Activated naive CD4-positive, alpha-beta T cell treated with anti-CD3 and anti-CD28 coated beads, Interleukin-2, amount 50 U/mL, for 72 hours (primary cell): ENCODE data around the gene ZBTB26. TPM values are rescaled to one million over a fixed set of nuclear protein-coding genes. Genes with fewer than 3 reads are reported as not detected.
"Not testable (repeated sequence)": the region's sequence is repeated elsewhere in the genome, so short reads cannot be mapped to it uniquely, and the experiment has no call there.

ENCODE experiments used
- ATAC-seq, 2 donors: fragments of 150-1000 bp; cut with Tn5 transposase; 2 replicates each; pipeline ENCODE4 v1.10.0; 2021; ENCODE audit warnings: mild to moderate bottlenecking in 2 of 2, moderate library complexity in 2 of 2
- DNase-seq, 2 donors: peaks; one replicate each; pipeline ENCODE4 v3.0.0; 2021 to 2022; ENCODE audit warnings: low spot score in 2 of 2
- H3K27ac Mint-ChIP-seq, 2 donors: one replicate each; pipeline ENCODE4 v1.8.0; 2022; ENCODE audit warnings: mild to moderate bottlenecking in 2 of 2, mixed read lengths in 2 of 2
- H3K36me3 Mint-ChIP-seq, 2 donors: one replicate each; pipeline ENCODE4 v1.8.0; 2022; ENCODE audit warnings: mixed read lengths in 2 of 2
- H3K9me3 Mint-ChIP-seq, 2 donors: one replicate each; pipeline ENCODE4 v1.8.0; 2022; ENCODE audit warnings: mixed read lengths in 2 of 2
- total RNA-seq, 2 donors: library from RNA; stranded (reverse); gene quantifications; one replicate each; pipeline ENCODE4 v1.2.3, GENCODE V29; 2022

ZBTB26 gene
- total RNA-seq, 2 donors from 2014 or later = 6.6 to 7.7 TPM

DNA sequence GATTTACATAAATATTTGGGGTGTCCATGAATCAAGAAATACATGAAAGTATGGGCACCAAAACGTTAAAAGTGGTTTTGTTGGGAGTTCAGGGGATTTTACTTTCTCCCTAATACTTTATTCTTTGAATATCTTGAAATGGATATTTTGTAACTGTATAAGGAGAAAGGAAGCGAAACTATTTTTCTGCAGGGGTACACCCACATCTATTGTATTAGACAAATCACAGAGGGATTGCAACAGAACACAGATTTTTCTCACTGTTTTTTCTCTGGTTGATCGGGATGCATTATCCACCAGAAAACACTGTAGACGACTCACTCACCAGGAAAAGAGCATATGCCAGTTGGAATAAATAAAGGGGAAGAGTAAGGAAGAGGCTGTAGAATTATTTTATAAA lies 8.3 kb upstream of the ZBTB26 start:
- Mint-ChIP-seq H3K9me3 (no peaks in the 10 kb centered on the region), H3K36me3 (peaks cover 13 to 14% of the 10 kb centered on the region in 2 donors), H3K27ac (peak overlapping the region; percentile 64 to 78)
- no peak for DNase-seq
- no peak for ATAC-seq

- no peak for ATAC-seq
- H3K36me3 Mint-ChIP-seq = peaks cover 15 to 24% of the 10 kb centered on the region in 2 donors
- H3K9me3 Mint-ChIP-seq = no peaks in the 10 kb centered on the region
- no peak overlapping the region for H3K27ac Mint-ChIP-seq
- no peak for DNase-seq
Observed at GRCh38 chr9:122936883-122937282, 5.6 kb upstream of the ZBTB26 start.

- Mint-ChIP-seq H3K27ac (no peak overlapping the region), H3K9me3 (no peaks in the 10 kb centered on the region), H3K36me3 (peaks cover 15 to 23% of the 10 kb centered on the region in 2 donors)
- DNase-seq (no peak), ATAC-seq (no peak)
Observed at GRCh38 chr9:122936464-122936863, 5.2 kb upstream of the ZBTB26 start.

DNA sequence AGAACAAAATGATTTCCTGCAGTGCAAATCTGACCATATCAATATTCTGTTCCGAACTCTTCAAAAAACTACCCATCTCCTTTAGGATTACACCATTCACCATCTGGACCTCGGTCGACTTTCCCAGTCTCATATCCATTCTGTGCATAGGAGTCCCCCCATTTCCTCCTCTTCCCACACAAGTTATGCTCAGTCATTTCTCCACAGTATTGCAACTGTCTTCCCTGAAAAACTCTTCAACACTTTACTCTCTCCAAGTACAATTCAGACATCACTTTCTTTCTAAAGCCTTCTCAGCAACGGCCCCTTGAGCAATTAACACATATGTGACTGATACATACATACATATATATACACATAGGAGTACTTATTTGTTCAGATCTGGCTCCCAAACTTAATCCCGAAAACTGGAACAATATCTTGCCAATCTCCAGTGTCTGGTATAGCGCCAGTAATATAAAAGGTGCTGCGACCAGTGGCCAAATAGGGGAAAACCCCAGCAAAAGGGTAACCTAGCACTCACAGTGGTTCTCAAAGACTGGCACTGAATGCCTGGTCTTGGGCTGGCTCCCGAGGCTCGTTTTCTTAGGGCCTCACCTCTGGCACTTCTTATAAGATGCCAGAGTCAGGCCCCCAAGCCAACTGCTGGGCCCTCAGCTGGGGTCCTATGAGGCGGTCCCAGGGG lies 629 bp downstream of the ZBTB26 start:
- no peaks in the 10 kb centered on the region for H3K9me3 Mint-ChIP-seq
- no peak for DNase-seq
- H3K27ac Mint-ChIP-seq = no peak overlapping the region
- H3K36me3 Mint-ChIP-seq = peaks cover 7 to 15% of the 10 kb centered on the region in 2 donors
- peak in 1 of 2 donors; percentile 14 for ATAC-seq

- Mint-ChIP-seq H3K27ac (no peak overlapping the region), H3K9me3 (no peaks in the 10 kb centered on the region), H3K36me3 (peaks cover 7 to 15% of the 10 kb centered on the region in 2 donors)
- ATAC-seq (no peak), DNase-seq (no peak)
Observed at GRCh38 chr9:122929796-122930354, 1.4 kb downstream of the ZBTB26 start.

- Mint-ChIP-seq H3K36me3 (no peaks in the 10 kb centered on the region), H3K27ac (no peak overlapping the region), H3K9me3 (no peaks in the 10 kb centered on the region)
- ATAC-seq (peak in 1 of 2 donors; percentile 46), DNase-seq (no peak)
Observed at GRCh38 chr9:122923947-122924346, 7.4 kb downstream of the ZBTB26 start.

- ATAC-seq = no peak
- Mint-ChIP-seq H3K27ac (no peak overlapping the region), H3K36me3 (no peaks in the 10 kb centered on the region), H3K9me3 (no peaks in the 10 kb centered on the region)
- no peak for DNase-seq
Observed at GRCh38 chr9:122922713-122923112, 8.6 kb downstream of the ZBTB26 start.

- no peak for ATAC-seq
- Mint-ChIP-seq H3K36me3 (peaks cover 3 to 8% of the 10 kb centered on the region in 2 donors), H3K27ac (no peak overlapping the region), H3K9me3 (no peaks in the 10 kb centered on the region)
- no peak for DNase-seq
Observed at GRCh38 chr9:122918310-122918709, 13.0 kb downstream of the ZBTB26 start.

- Mint-ChIP-seq H3K36me3 (peaks cover 26 to 33% of the 10 kb centered on the region in 2 donors), H3K9me3 (no peaks in the 10 kb centered on the region), H3K27ac (peak within 1 kb of the TSS; percentile 97 to 100)
- DNase-seq (peak; percentile 72 to 73), ATAC-seq (peak; percentile 96 to 99)
Observed at GRCh38 chr9:122912964-122913673, 18.2 kb downstream of the ZBTB26 start, which contains the start of gene ZBTB6. Gene ZBTB6 (minus strand): TSS chr9:122913323. CDS start chr9:122912072, 1,251 bp downstream.

DNA sequence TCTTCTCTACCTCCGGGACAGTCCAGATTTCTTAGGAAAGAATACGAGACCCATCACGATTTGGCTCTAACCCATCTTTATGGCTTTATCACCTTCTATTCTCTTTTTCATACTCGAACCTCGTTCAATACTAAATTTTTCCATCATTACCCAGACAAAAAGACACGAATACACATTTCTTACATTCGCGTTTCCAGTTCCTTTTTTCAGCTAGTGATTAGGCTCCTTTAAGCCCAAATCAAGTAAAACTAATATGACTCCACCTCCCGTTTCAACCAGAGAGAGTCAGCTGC lies 18.7 kb downstream of the ZBTB26 start:
- Mint-ChIP-seq H3K27ac (peak overlapping the region; percentile 97 to 100), H3K9me3 (no peaks in the 10 kb centered on the region), H3K36me3 (peaks cover 26 to 33% of the 10 kb centered on the region in 2 donors)
- no peak for DNase-seq
- ATAC-seq = peak in 1 of 2 donors; percentile 2

DNA sequence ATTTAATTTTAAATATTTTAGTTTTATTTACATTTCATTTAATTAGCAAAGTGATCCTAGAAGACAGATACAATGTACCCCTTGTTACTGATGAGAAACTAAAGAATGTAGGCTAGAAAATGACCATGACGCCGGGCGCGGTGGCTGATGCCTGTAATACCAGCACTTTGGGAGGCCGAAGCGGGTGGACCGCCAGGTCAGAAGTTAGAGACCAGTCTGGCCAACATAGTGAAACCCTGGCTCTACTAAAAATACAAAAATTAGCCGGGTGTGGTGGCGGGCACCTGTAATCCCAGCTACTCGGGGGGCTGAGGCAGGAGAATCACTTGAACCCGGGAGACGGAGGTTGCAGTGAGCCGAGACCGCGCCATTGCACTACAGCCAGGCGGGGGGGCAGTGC lies 25.2 kb downstream of the ZBTB26 start:
- DNase-seq, ATAC-seq, H3K9me3 Mint-ChIP-seq: not testable (repeated sequence)
- Mint-ChIP-seq H3K27ac (peak overlapping the region in 1 of 2 donors; percentile 70), H3K36me3 (peaks cover 11 to 12% of the 10 kb centered on the region in 2 donors)

- Mint-ChIP-seq H3K9me3 (no peaks in the 10 kb centered on the region), H3K36me3 (peaks cover 8 to 10% of the 10 kb centered on the region in 2 donors)
Observed at GRCh38 chr9:122904823-122905710, 26.2 kb downstream of the ZBTB26 start, which contains the start of gene RC3H2. Gene RC3H2 (minus strand): TSS chr9:122905359. CDS start chr9:122897509, 7,850 bp downstream.

GRCh38 chr9:122904466-122904822 lies 26.9 kb downstream of the ZBTB26 start:
- Mint-ChIP-seq H3K36me3 (peaks cover 8 to 10% of the 10 kb centered on the region in 2 donors), H3K9me3 (no peaks in the 10 kb centered on the region), H3K27ac (peak overlapping the region; percentile 96 to 98)
- peak; percentile 8 to 32 for ATAC-seq
- DNase-seq = peak in 1 of 2 donors; percentile 46

More at GRCh38 chr9:122904823-122905710, 26.2 kb downstream of the ZBTB26 start, which contains the start of gene RC3H2:
- H3K27ac Mint-ChIP-seq = peak within 1 kb of the TSS; percentile 96 to 98
- ATAC-seq = peak; percentile 90 to 92
- peak; percentile 93 to 99 for DNase-seq

DNA sequence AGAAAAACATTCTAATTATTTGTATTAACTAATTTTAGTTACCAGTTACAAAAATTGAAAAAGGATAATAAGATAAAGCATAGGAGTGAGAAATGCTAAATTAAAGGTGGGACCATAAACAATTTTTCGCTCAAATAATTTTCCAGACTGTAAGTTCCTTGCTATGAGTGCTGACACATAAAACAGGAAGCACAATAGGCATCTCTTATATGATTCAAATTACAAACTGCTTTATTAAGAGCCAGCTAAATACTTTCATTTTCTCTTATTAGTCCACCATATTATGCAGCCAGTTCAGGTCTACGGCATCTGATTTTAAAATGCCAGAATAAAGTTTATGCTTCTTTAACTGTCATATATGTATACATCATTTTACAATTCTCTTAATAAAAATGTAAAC lies 30.5 kb downstream of the ZBTB26 start:
- DNase-seq = no peak
- Mint-ChIP-seq H3K36me3 (peaks cover 8 to 10% of the 10 kb centered on the region in 2 donors), H3K27ac (peak overlapping the region in 1 of 2 donors; percentile 14), H3K9me3 (no peaks in the 10 kb centered on the region)
- no peak for ATAC-seq

- peaks cover 0 to 12% of the 10 kb centered on the region in 2 donors for H3K36me3 Mint-ChIP-seq
Observed at GRCh38 chr9:122897969-122898368, 33.3 kb downstream of the ZBTB26 start.

GRCh38 chr9:122888480-122888879 lies 42.8 kb downstream of the ZBTB26 start:
- Mint-ChIP-seq H3K36me3 (peaks cover 0 to 5% of the 10 kb centered on the region in 2 donors), H3K27ac (no peak overlapping the region), H3K9me3 (no peaks in the 10 kb centered on the region)
- ATAC-seq = no peak
- no peak for DNase-seq

More at GRCh38 chr9:122897969-122898368, 33.3 kb downstream of the ZBTB26 start:
- ATAC-seq (peak in 1 of 2 donors; percentile 48), DNase-seq (no peak)
- Mint-ChIP-seq H3K9me3 (no peaks in the 10 kb centered on the region), H3K27ac (peak overlapping the region in 1 of 2 donors; percentile 78)
